Mesothelial cell of epicardium (in vitro differentiated cells): ENCODE results near the gene SAPCD1. TPM values are rescaled to one million over a fixed set of nuclear protein-coding genes. Genes with fewer than 3 reads are reported as not detected.

ENCODE experiments used
- DNase-seq, 2 experiments: peaks; one replicate each; pipeline ENCODE4 v3.0.0; 2021; ENCODE audit warnings: low spot score in 2 of 2; ENCODE audit not compliant: unreplicated experiment in 2 of 2
- H3K27ac Mint-ChIP-seq: 2 replicates; pipeline ENCODE4 v1.8.0; 2021; ENCODE audit warnings: mixed read lengths
- H3K27me3 Mint-ChIP-seq: 2 replicates; pipeline ENCODE4 v1.8.0; 2021; ENCODE audit warnings: low read depth, mixed read lengths
- H3K36me3 Mint-ChIP-seq: 2 replicates; pipeline ENCODE4 v1.8.0; 2021; ENCODE audit warnings: mixed read lengths
- H3K4me1 Mint-ChIP-seq: 2 replicates; pipeline ENCODE4 v1.8.0; 2021; ENCODE audit warnings: mixed read lengths
- H3K4me3 Mint-ChIP-seq: 2 replicates; pipeline ENCODE4 v1.8.0; 2021; ENCODE audit warnings: mild to moderate bottlenecking, moderate library complexity, mixed read lengths
- H3K9me3 Mint-ChIP-seq: 2 replicates; pipeline ENCODE4 v1.8.0; 2021; ENCODE audit warnings: mixed read lengths
- total RNA-seq: library from RNA; stranded (reverse); gene quantifications from 3 replicates; pipeline ENCODE4 v1.2.1, GENCODE V29; 2021
- TF ChIP-seq, protein P1 (sequence below): fragments of 200-600 bp; sonication (generic); IDR thresholded peaks from one replicate; pipeline ENCODE4 v1.5.0; 2021; ENCODE audit warnings: antibody characterized with exemption; ENCODE audit not compliant: unreplicated experiment

The SAPCD1 gene
- total RNA-seq, 1 donor from 2014 or later = 12.8 TPM

DNA sequence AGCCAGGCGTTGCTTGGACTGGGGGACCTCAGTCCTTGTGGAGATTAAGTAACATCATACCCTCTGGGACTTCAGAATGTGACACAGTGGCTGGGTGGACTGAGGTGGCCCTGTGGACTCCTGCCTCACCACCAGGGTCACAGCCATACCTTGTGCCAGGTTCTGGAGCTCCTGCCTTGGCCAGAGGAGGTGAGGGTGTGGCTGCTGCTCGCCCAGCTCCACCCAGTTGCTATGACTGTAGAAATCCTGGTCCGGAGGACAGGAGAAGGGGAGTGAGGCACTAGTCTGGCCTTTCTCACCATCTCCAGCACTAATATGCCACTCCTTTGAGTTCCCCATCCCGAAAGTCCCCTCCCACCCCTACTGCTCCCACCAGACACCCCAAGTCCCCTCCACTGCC is 12.7 kb downstream of the SAPCD1 start:
- Mint-ChIP-seq H3K4me3 (no peak overlapping the region), H3K9me3 (no peaks in the 10 kb centered on the region), H3K36me3 (no peaks in the 10 kb centered on the region), H3K27ac (no peak overlapping the region), H3K4me1 (peaks cover 12% of the 10 kb centered on the region), H3K27me3 (no peaks in the 10 kb centered on the region)
- TF ChIP-seq, protein P1, sequence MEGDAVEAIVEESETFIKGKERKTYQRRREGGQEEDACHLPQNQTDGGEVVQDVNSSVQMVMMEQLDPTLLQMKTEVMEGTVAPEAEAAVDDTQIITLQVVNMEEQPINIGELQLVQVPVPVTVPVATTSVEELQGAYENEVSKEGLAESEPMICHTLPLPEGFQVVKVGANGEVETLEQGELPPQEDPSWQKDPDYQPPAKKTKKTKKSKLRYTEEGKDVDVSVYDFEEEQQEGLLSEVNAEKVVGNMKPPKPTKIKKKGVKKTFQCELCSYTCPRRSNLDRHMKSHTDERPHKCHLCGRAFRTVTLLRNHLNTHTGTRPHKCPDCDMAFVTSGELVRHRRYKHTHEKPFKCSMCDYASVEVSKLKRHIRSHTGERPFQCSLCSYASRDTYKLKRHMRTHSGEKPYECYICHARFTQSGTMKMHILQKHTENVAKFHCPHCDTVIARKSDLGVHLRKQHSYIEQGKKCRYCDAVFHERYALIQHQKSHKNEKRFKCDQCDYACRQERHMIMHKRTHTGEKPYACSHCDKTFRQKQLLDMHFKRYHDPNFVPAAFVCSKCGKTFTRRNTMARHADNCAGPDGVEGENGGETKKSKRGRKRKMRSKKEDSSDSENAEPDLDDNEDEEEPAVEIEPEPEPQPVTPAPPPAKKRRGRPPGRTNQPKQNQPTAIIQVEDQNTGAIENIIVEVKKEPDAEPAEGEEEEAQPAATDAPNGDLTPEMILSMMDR = no peak
- no peak for DNase-seq

DNA sequence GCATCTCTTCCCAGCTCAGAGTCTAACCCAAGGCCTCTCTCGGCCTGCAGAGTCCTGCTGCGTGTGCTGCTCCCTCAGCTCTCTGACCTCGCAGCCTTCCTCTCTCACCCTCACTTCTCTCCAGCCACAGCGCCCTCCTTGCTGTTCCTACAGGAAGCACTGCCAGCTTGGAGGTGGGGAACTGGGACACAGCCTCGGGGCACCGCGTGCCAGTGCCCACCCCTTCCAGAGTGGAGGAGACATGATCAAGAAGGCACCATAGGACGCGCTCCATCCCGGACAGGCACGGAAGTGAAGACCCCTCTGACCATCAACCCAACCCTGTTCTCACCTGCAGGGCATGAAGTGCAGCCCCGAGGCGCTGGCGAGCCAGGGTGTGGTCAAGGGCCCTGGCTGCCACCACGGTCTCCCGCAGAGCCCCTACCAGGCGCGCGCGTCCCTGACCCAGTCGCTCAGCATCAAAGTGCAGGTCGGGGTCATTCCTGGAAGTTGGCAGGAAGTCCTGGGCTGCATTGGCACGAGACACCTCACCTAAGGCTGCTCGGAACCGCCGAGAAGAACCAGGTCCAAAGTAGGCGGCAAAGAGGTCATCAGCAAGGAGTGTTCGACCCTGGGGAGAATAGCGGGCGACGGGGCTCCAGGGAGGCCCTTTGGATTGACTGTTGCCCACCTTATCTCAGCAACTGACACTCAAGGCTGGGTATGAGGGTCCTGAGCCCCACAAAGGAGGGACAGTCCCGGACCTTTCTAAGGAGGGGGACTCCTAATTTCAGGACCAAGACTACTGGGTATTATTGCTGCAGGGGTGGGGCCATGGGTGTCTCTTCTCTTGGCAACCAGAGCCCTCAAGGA is 13.4 kb downstream of the SAPCD1 start:
- DNase-seq = no peak
- TF ChIP-seq, protein P1 = no peak
- H3K36me3 Mint-ChIP-seq = peaks cover 2% of the 10 kb centered on the region
- no peaks in the 10 kb centered on the region for H3K9me3 Mint-ChIP-seq
- peaks cover 12% of the 10 kb centered on the region for H3K4me1 Mint-ChIP-seq
- H3K4me3 Mint-ChIP-seq = no peak overlapping the region
- peak overlapping the region; percentile 69 for H3K27ac Mint-ChIP-seq
- H3K27me3 Mint-ChIP-seq = no peaks in the 10 kb centered on the region

DNA sequence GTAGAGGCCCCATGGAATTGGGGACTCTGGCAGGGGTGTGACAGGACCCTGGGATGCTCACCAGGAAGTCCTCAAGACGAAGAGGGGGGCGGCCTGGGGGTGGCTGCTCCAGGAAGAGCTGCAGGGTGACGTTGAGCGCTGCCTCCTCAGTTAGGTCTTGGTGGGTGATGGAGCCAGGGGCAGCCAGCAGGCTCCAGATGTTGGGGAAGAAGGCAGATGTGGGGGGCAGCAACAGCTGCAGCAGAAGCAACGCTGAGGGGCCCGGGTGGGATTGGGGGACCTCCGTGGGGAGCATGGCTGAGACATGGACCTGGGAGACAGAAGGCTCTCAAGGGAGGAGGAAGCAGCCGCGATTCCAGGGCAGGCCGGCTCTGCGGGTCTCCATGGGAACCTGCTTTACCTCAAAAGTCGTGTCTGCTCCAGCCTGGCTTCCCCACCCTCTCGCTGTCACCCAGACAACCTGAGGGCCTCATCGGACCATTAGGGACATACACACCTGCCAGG is 14.1 kb downstream of the SAPCD1 start:
- Mint-ChIP-seq H3K36me3 (peaks cover 5% of the 10 kb centered on the region), H3K4me3 (peak overlapping the region; percentile 8), H3K27me3 (no peaks in the 10 kb centered on the region), H3K27ac (peak overlapping the region; percentile 69), H3K4me1 (peaks cover 12% of the 10 kb centered on the region), H3K9me3 (no peaks in the 10 kb centered on the region)
- no peak for DNase-seq
- TF ChIP-seq, protein P1 = no peak

DNA sequence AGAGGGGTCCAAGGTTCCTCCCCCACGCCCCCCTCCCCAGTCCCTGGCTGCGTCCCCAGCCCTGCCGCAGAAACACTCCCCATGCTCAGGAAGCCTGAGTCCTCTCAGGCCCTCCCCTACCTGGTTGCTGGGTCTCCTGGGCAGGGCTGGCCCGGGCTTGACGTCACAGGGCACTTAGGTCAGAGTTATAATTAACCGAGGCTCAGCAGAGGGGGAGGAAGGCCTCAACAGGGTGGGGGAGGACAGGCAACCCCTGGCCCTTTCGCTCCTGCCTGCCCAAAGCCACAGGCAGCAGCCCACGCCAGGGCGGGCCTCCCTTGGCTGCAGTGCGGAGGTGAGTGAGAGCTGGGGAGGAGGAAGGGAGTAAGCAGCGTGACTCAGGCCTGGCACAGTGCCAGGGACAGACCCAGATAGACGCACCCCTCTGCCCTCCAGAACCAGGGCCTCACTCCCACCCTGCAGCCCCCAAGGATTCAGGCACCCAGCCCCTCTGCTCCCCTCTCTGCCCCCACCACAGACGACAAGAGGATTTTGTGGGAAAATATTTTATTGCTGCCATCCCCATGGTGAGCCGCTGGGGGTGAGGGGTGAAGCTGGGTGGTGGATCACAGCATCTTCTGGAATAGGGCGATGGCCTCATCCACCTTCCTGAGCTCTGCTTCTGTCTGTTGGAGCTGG is 14.7 kb downstream of the SAPCD1 start, which contains the start of gene VWA7:
Gene VWA7 (minus strand): TSS at position 340 of the 678 bp plus-strand sequence. CDS start 549 bp downstream, outside the sequence.
- TF ChIP-seq, protein P1 = no peak
- Mint-ChIP-seq H3K27ac (peak within 1 kb of the TSS; percentile 69), H3K9me3 (no peaks in the 10 kb centered on the region), H3K4me1 (peaks cover 12% of the 10 kb centered on the region), H3K27me3 (no peaks in the 10 kb centered on the region), H3K36me3 (peaks cover 5% of the 10 kb centered on the region), H3K4me3 (peak within 1 kb of the TSS; percentile 8)
- DNase-seq = peak in 1 of 2 experiments; percentile 54

DNA sequence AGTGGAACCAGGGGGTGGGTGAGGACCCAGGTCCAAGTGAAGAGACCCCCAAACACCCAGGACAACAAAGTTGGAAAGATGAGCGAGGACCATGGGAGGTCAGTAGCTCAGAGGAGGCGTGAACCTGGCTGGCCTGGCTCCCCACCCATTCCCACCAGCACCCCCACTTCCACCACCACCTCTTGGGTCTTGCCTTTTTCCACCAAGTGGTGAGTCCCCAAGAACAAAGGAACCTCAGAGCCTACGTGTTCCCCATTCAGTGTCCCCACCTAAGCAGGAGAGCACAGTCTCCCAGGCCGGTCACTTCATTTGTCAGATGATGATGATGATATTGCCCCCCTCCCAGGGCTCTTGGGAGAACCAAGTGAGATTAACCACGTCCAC is 15.2 kb downstream of the SAPCD1 start:
- Mint-ChIP-seq H3K4me3 (no peak overlapping the region), H3K9me3 (no peaks in the 10 kb centered on the region), H3K27ac (peak overlapping the region; percentile 6), H3K4me1 (peaks cover 12% of the 10 kb centered on the region), H3K27me3 (no peaks in the 10 kb centered on the region), H3K36me3 (peaks cover 8% of the 10 kb centered on the region)
- no peak for DNase-seq
- TF ChIP-seq, protein P1 = no peak
